Inferior parietal cortex (tissue), 1 donor: ENCODE results near the gene CELF5.
"Not testable (repeated sequence)": the region's sequence is repeated elsewhere in the genome, so short reads cannot be mapped to it uniquely, and the experiment has no call there.

Source experiments
- DNase-seq: peaks from one replicate; pipeline ENCODE4 v3.0.0-alpha.2; 2016; ENCODE audit errors: extremely low spot score

Gene CELF5

DNA sequence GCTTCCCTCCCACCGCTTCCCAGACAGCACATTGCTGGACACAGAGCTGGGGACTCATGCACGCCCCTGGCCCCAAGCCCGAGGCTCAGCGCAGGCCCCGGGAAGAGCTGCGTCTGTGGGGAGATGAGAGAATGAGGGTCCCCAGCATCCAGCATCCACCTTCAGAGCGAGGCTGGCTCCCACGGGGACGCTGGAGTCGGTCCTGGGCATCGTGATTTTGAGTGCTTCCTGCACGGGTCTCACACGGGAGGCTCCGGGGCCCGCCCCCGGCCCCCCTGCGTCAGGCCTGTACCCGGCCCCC, 34.0 kb upstream of the CELF5 start:
- no peak for DNase-seq

GRCh38 chr19:3190921-3191805, 33.3 kb upstream of the CELF5 start:
- DNase-seq = no peak

DNA sequence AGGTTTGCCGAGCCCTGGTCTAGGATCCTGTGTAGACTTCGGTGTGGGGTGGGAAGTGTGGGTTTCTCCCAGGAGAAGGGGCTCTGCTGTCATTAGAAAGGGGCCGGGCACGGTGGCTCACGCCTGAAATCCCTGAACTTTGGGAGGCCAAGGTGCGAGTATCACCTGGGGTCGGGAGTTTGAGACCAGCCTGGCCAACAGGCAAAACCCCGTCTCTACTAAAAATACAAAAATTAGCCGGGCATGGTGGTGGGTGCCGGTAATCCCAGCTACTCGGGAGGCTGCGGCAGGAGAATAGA, 32.7 kb upstream of the CELF5 start:
- not testable (repeated sequence) for DNase-seq

GRCh38 chr19:3192228-3192635, 32.2 kb upstream of the CELF5 start:
- no peak for DNase-seq

DNA sequence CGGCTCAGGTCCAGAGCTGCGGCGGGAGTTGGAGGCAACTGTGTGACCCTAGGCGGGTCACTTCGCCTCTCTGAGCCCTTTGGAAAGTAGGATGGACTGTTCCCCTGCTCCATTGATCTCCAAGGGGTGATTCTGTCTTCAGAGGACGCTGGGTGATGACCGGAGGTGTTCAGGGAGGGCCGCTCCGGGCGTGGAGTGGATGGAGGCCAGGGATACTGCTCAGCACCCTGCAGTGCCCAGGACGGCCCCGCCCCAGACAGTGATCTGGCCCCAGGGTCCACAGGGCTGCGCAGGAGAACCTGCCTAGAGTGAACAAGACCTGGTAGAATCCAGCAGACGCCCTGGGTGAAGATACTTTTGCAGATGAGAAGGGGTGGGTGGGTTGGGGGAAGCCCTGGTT, 31.8 kb upstream of the CELF5 start:
- DNase-seq = no peak

DNA sequence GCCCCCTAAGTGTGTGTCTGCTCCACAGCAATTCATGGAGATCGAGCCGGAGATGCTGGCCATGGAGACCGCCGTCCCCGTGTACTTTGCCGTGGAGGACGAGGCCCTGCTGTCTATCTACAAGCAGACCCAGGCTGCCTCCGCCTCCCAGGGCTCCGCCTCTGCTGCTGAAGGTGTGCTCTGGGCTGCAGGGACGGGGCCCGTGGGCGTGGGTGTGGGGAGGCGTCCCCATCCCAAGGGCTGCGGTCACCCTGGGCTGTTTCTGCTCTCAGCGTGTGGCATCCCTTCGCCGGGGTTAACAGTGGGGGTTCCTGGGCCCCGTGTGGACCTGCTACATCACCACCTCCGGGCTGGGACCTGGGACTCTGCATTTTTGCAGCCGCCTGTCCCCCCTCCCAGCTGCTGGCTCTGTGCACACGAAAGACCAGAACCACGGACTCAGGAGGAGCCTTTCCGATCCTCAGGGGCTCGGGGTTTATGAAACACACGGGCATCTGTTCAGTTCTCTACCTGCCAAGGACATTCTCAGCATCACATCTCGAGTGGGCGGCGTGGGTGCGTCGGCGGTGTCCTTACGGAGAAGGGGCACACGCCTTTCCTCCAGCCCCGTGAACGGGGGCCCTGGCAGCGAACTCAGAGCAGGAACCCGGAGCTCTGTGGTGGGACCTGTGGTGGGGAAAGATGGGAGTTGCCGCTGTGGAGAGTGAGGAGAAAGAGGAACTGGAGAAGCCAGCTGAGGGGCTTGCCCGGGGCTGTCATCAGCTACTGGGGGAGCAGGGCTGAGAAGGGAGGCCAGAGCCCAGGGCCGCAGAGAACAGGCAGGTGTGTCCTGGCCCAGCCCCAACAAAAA, 31.0 kb upstream of the CELF5 start:
- no peak for DNase-seq

- peak; percentile 9 for DNase-seq
These were observed 30.1 kb upstream of the CELF5 start for GRCh38 chr19:3194106-3195087.

GRCh38 chr19:3196064-3196932, 28.2 kb upstream of the CELF5 start:
- DNase-seq = no peak

- no peak for DNase-seq
These were observed 27.6 kb upstream of the CELF5 start for GRCh38 chr19:3196933-3197205.

DNA sequence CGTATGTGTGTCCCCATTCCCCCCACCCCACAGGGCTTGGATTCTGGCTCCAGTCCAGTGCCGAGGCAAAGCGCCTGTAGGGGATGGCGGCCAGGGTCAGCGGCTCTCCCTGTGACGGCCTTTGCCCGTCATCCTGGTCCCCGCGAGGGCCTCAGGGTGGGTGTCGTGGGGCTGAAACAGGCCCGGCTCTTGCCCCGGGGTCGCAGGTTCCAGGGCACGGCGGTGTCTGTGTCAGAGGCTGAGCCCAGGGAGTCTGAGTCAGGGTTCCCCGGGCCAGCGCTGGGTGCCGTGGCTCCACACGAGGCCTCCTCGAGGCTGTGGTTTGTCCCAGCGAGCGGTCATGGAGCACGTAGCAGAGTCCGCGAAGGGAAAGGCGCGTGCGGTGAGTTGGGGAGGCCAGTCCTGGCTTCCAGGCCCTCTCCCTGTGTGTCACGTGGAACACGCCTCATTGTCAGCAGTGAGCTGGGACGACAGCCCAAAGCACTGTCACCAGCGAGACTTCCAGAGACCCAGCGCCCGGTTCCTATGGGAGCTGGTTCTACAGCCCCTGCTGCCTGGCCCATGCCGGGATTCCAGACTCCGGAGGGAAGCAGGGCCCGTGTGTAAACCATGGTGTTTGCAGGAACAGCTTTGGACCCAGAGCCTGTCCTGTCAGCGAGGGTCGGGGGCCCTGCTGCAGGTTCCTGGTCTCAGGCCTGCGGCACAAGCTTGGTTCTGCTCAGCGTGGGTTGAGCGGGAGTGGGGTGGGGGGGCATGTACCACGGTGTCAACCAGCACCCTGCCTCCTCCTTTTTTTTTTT, 25.4 kb upstream of the CELF5 start:
- DNase-seq = no peak

GRCh38 chr19:3201072-3201700, 23.3 kb upstream of the CELF5 start:
- DNase-seq = no peak

DNA sequence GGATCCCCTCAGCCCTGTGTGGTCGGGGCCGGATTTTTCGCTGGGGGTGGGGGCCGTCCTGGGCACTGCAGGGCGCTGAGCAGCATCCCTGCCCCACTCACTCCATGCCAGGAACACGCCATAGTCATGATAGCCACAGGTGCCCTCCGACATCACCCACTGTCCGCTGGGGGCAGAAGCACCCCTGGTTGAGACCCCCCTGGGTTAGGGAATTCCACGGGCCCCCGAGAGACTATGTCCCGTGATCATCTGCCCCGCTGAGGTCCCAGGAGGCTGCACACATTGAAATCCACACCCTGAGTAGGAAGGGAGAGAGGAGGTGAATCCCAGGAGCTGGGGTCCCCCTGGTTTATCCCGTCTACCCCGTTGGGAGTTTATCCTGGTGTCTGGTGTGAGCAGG, 22.6 kb upstream of the CELF5 start:
- no peak for DNase-seq

GRCh38 chr19:3202346-3202745, 22.1 kb upstream of the CELF5 start:
- no peak for DNase-seq

DNA sequence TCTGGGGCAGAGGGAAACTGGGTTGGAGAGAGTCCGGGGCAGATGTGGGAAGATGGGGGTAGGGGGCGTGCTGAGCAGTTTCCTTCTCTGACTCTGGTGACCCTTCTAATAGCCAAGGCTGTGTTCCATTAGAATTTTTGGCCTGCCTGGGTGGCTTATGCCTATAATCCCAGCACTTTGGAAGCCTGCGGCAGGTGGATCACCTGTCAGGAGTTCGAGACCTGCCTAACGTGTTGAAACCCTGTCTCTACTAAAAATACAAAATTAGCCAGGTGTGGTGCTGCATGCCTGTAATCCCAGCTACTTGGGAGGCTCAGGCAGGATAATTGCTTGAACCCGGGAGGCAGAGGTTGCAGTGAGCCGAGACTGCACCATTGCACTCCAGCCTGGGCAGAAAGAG, 21.6 kb upstream of the CELF5 start:
- DNase-seq = not testable (repeated sequence)

DNA sequence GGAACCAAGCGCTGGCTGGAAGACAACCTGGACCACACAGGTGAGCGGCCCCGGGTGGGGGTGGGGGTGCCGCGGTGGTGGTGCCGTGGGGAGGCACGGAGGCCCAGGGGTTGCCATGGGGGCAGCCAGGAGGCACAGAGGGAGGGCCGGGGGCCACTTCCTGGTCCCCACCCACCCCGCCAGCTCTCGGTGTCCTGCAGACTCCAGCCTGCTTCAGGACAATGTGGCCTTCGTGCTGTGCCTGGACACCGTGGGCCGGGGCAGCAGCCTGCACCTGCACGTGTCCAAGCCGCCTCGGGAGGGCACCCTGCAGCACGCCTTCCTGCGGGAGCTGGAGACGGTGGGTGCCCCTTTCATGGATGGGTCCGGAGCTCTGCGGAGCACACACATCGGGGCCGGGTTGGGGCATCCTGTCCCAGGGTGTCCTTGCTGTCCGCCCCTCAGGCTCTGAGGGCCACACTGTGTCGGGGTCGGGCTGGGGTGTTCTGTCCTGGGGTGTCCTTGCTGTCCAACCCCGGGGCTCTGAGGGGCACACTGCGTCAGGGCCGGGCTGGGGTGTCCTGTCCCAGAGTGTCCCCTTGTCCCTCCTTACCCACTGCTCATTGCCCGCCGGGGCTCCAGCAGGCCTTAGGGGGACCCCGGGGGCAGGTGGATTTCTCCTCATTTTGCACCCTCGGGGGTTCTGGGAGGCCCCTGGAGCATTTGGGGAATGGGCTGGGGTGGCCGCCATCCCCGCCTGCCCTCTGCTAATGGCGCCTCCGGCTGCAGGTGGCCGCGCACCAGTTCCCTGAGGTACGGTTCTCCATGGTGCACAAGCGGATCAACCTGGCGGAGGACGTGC, 20.4 kb upstream of the CELF5 start:
- DNase-seq = no peak

GRCh38 chr19:3204646-3205275, 19.7 kb upstream of the CELF5 start:
- DNase-seq = no peak

- no peak for DNase-seq
These were observed 18.1 kb upstream of the CELF5 start for GRCh38 chr19:3206216-3206953.
